Measurements from ENCODE around the gene GPR179. TPM values are rescaled to one million over a fixed set of nuclear protein-coding genes. Genes with fewer than 3 reads are reported as not detected.
A peak's percentile ranks its signal among the peaks of the same experiment; 100 is the strongest.

GPR179 gene
- total RNA-seq, 2 experiments from 2014 or later, result 0.05 to 0.07 TPM

DNA sequence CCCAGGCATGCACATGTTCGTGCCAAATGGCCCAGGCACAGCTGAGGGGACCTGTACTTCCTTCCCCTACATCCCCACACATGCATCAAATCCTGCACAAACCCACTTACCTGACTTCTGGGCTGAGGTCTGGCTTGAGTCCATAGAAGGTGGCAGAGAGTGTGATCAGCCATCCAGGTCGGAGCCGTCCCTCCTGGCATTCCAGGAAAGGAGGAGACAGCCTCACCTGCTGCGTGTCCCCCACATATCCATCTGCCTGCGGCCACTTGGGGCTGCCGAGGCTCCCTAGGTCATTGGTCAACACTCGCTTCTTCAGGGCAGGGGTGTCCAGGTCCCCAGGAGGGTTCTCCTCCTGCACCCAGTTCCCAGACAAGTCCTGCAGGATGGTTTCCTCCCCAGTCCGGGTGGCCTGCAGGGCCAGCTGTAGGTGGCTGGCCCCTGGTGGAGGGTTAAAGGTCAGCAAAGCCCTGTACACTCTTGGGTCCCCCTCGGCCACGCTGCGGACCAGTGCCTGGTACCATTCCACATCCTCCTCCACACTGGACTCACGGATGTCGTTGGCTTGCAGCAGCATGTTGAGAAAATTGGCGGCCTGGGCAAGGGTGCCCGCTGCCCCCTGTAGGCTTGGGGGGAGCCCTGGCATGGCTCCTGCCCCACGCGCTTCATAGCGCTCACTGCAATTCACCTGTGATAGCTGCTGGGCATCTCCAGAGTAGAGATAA is 709 bp downstream of the GPR179 start:
- ATAC-seq (no peak), DNase-seq (no peak)
- Mint-ChIP-seq H3K27me3 (no peaks in the 10 kb centered on the region), H3K4me1 (no peaks in the 10 kb centered on the region), H3K27ac (no peak overlapping the region), H3K9me3 (ENCODE audit: low read depth) (no peaks in the 10 kb centered on the region), H3K36me3 (ENCODE audit: low read depth) (no peaks in the 10 kb centered on the region), H3K4me3 (no peak overlapping the region)
- CTCF ChIA-PET, result interaction anchor here (1.1 to 1.9 kb wide), 4 partner anchors 8 to 86 kb away, joined by 3 to 6 read pairs (median 4); partner anchors contain the start of gene SOCS7
- POLR2A ChIA-PET, result no interaction called here
- intact Hi-C loops (cut with DNase I, micrococcal nuclease), result no loop called here

DNA sequence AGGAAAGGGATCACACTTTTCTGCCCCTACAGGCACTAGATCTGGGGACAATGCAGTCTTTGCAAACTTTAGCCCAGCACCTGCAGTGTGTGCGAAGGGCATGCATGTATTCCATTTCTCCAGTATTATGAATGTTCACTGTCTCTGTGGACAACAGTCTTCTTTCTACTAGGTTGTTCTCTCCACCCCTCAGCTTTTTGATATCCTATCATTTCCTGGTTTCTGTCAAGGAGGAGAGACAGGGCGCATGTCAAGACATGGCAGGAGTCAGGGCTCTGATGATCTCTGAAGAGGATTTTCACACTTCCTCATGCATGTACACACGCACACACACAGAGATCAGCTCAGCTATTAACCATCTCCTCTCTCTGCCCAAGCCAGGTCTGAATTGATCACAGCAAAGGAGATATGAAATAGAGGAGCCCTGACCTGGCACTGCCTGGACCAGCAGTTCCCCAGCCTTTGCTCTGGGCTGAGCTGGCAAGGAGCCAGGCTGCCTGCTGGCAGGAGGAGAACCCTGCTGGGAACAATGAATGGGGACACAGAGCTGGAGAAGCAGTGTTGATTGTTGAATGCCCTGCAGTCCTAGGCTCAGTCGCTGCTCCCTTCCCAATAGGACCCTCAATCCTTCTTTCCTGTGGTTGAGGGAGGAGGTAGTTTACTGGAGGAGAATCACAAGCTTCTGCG is 2.6 kb downstream of the GPR179 start:
- POLR2A ChIA-PET, result no interaction called here
- CTCF ChIA-PET, result interaction anchor here (1.4 to 1.9 kb wide), 4 partner anchors 8 to 74 kb away, joined by 3 to 6 read pairs (median 4); partner anchors contain the start of gene SOCS7
- intact Hi-C loops (cut with DNase I, micrococcal nuclease), result no loop called here
- Mint-ChIP-seq H3K27me3 (no peaks in the 10 kb centered on the region), H3K4me3 (no peak overlapping the region), H3K4me1 (no peaks in the 10 kb centered on the region), H3K27ac (no peak overlapping the region), H3K9me3 (ENCODE audit: low read depth) (no peaks in the 10 kb centered on the region), H3K36me3 (ENCODE audit: low read depth) (no peaks in the 10 kb centered on the region)
- DNase-seq (no peak), ATAC-seq (no peak)

DNA sequence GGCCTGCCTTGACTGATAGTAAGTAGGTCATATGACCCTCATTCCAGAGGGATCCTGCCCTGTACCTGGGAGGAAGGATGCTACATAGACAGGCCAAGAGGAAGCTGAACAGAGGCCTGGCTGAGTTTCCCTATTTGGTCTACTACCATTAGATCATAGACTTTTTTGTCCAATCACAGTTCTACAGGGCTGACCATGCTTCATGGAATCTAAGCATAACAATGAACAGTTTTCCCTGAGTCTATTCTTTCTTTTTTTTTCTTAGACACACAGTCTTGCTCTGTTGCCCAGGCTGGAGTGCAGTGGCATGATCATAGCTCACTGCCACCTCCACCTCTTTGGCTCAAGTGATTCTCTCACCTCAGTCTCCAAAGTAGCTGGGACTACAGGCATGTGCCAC is 3.9 kb downstream of the GPR179 start:
- Mint-ChIP-seq H3K27me3 (no peaks in the 10 kb centered on the region), H3K9me3 (ENCODE audit: low read depth) (no peaks in the 10 kb centered on the region), H3K27ac (no peak overlapping the region), H3K4me1 (no peaks in the 10 kb centered on the region), H3K4me3 (no peak overlapping the region), H3K36me3 (ENCODE audit: low read depth) (no peaks in the 10 kb centered on the region)
- no peak for DNase-seq
- ChIA-PET POLR2A (no interaction called here), CTCF (interaction anchor here (0.9 to 1.5 kb wide), 3 partner anchors 9 to 49 kb away, joined by 3 to 5 read pairs (median 3); no protein-coding TSS in a partner anchor)
- ATAC-seq, result no peak
- intact Hi-C loops (cut with DNase I, micrococcal nuclease), result no loop called here

DNA sequence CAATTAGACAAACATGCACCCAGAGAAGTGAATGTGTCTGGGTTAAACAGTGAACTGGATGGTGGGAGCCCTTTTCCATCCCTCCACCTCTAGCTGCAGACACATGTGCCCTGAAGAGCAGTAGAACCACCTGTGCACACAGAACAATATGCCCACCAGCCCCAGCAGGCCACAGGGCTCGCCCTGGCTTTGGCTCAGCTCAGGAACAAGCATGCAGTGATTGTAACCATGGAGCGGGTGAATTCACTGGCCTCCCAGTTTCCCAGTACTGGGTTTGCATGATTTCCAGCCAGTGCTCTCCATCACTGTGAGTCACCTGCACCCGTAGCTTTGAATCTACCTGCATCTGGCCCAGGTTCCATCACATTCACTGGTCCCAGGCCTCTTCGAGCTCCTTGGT is 5.2 kb downstream of the GPR179 start:
- H3K4me1 Mint-ChIP-seq, result no peaks in the 10 kb centered on the region
- no peaks in the 10 kb centered on the region for H3K36me3 Mint-ChIP-seq (ENCODE audit: low read depth)
- ATAC-seq (no peak), DNase-seq (no peak)
- no peak overlapping the region for H3K27ac Mint-ChIP-seq
- H3K27me3 Mint-ChIP-seq, result peaks cover 3% of the 10 kb centered on the region
- CTCF ChIA-PET, result interaction anchor here (0.5 to 2.1 kb wide), 3 partner anchors 11 to 278 kb away, joined by 3 to 11 read pairs (median 3); no protein-coding TSS in a partner anchor
- POLR2A ChIA-PET, result no interaction called here
- intact Hi-C loops (cut with DNase I, micrococcal nuclease), result no loop called here
- no peaks in the 10 kb centered on the region for H3K9me3 Mint-ChIP-seq (ENCODE audit: low read depth)
- no peak overlapping the region for H3K4me3 Mint-ChIP-seq

DNA sequence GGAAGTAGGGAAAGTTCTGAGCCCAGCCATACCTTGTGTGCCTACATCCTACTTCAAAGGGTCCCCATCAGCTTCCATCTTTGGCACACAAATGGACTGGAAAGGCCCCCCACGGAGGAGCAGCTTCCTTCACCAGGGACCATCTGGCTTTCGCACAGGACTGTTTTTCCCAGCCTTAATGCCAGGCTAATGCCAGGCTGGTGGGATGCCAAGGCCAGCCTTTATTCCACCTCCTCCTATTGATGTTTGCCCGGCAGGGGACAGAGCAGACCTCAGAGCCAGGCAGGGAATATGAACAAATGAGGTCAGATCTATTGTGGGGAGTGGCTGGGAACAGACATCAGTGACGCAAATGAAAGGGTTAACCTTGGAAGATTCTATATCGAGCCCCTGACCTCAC is 5.7 kb downstream of the GPR179 start:
- DNase-seq (no peak), ATAC-seq (no peak)
- Mint-ChIP-seq H3K36me3 (ENCODE audit: low read depth) (no peaks in the 10 kb centered on the region), H3K4me1 (no peaks in the 10 kb centered on the region), H3K27me3 (peaks cover 4% of the 10 kb centered on the region), H3K27ac (no peak overlapping the region), H3K9me3 (ENCODE audit: low read depth) (no peaks in the 10 kb centered on the region), H3K4me3 (no peak overlapping the region)
- POLR2A ChIA-PET, result no interaction called here
- intact Hi-C loops (cut with DNase I, micrococcal nuclease), result no loop called here
- CTCF ChIA-PET, result interaction anchor here (0.5 to 2.1 kb wide), 3 partner anchors 11 to 278 kb away, joined by 3 to 11 read pairs (median 3); no protein-coding TSS in a partner anchor

DNA sequence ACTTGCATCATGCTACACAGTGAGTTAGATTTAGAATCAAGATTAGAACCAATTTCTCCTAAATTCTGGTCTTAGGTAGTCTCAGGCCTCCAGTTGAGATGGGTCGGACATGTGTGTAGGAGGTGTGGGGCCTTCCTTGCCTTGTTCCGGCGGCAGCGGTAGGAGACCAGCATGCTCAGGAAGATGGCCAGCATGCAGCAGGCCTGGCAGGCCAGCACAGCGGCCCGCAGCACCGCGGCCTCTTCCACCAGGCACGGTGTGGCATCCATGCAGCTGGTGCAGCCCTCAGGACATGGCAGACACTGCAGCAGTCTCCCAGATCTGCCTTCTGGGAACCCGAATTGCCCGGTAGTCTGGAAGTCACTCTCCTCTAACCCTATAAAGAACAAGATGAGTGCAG is 6.9 kb downstream of the GPR179 start:
- no peak overlapping the region for H3K4me3 Mint-ChIP-seq
- CTCF ChIA-PET, result interaction anchor here (0.7 to 1.1 kb wide), 2 partner anchors 13 kb away, joined by 3 to 4 read pairs; no protein-coding TSS in a partner anchor
- H3K27ac Mint-ChIP-seq, result no peak overlapping the region
- intact Hi-C loops (cut with DNase I, micrococcal nuclease), result no loop called here
- no peaks in the 10 kb centered on the region for H3K9me3 Mint-ChIP-seq (ENCODE audit: low read depth)
- H3K36me3 Mint-ChIP-seq (ENCODE audit: low read depth), result no peaks in the 10 kb centered on the region
- peaks cover 4% of the 10 kb centered on the region for H3K27me3 Mint-ChIP-seq
- ATAC-seq, result no peak
- DNase-seq, result no peak
- POLR2A ChIA-PET, result no interaction called here
- H3K4me1 Mint-ChIP-seq, result no peaks in the 10 kb centered on the region

DNA sequence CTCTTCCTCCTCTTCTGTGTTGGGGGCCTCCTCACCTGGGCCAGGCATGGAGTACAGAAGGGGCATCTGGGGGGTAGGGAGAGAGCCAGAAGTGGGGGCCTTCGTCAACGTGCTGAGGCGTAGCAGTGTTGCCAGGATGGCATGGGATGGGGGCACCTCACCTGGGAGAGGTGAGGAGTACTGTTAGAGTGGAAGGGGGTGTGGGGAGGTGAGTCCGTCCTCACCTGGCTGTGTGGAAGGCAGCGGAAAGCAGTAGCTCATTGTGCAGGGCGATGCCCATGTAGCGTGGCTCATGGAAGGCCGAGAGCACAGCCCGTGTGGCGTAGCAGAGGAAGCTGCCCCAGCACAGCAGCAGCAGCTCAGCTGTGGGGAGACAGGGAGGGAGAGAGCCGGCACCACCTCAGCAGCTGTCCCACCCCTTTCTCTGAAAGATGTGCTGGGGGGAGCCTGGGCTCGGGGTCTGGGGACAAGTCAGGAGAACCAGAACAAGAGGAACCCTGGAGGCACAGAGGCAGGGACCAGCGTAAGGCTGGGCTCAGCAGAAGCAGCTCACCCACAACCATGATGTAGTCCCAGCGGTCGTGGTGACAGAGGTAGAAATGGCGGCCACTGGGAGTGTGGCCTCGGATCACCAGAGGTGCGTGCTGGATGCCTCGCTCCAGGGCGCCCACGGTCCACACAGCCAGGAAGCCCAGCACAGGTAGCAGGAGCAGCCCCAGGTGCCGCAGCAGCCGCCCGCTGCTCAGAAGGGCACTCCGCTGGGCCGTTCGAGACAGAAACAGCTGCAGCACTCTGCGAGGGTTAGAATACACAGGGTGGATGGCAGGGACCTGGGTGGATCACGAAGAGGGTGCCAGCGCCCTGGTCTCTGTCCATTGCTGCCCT is 9.0 kb downstream of the GPR179 start:
- H3K4me1 Mint-ChIP-seq, result no peaks in the 10 kb centered on the region
- ChIA-PET POLR2A (no interaction called here), CTCF (interaction anchor here (0.6 to 2.2 kb wide), 6 partner anchors 11 to 448 kb away, joined by 3 to 16 read pairs (median 3); no protein-coding TSS in a partner anchor)
- no peak for DNase-seq
- no peak overlapping the region for H3K4me3 Mint-ChIP-seq
- peaks cover 4% of the 10 kb centered on the region for H3K27me3 Mint-ChIP-seq
- H3K36me3 Mint-ChIP-seq (ENCODE audit: low read depth), result no peaks in the 10 kb centered on the region
- no peaks in the 10 kb centered on the region for H3K9me3 Mint-ChIP-seq (ENCODE audit: low read depth)
- intact Hi-C loops (cut with DNase I, micrococcal nuclease), result loop anchor here in 1 of 2 experiments (5.0 kb wide), 1 partner anchor 78 kb away; no protein-coding TSS in a partner anchor
- ATAC-seq, result no peak
- no peak overlapping the region for H3K27ac Mint-ChIP-seq

DNA sequence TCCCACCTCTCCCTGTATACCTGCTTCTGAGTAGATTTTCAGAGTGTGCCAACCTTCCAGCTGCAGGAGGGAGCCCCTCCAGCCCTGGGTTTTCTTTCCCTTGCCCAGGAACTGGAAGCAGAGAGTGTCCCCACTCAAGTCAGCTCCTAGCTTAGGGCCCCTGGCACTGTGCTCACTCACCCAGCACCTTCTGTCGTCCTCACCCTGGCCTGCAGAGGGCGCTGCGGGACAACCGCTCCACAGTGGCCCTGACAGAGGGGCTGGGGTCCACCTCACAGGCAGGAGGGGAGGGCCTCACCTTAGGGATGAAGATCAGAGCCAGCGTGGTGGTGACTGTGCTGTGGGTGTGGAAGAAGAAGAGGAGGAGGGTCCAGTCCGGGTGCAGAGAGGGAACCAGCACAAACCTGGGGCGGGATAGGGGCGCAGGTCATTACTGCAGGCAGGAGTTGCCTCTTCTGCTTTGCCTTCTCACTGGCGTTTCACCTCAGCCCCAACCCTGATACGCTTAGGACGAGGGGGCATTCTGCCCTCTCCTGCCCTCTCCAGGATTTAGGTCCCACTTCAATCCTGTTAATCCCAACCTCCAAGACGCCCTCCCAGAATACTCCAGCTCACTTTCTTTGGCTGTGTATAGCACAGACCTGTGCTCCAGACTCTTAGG is 10.0 kb downstream of the GPR179 start:
- Mint-ChIP-seq H3K27me3 (peaks cover 4% of the 10 kb centered on the region), H3K27ac (no peak overlapping the region), H3K9me3 (ENCODE audit: low read depth) (no peaks in the 10 kb centered on the region), H3K36me3 (ENCODE audit: low read depth) (no peaks in the 10 kb centered on the region), H3K4me3 (no peak overlapping the region), H3K4me1 (no peaks in the 10 kb centered on the region)
- CTCF ChIA-PET, result interaction anchor here (0.6 to 2.2 kb wide), 12 partner anchors 8 to 447 kb away, joined by 3 to 16 read pairs (median 3); no protein-coding TSS in a partner anchor
- DNase-seq, result peak; percentile 81
- ATAC-seq, result peak; percentile 91
- intact Hi-C loops (cut with DNase I, micrococcal nuclease), result loop anchor here (1.0 to 5.0 kb wide), 2 partner anchors 79 to 81 kb away; no protein-coding TSS in a partner anchor
- POLR2A ChIA-PET, result no interaction called here

DNA sequence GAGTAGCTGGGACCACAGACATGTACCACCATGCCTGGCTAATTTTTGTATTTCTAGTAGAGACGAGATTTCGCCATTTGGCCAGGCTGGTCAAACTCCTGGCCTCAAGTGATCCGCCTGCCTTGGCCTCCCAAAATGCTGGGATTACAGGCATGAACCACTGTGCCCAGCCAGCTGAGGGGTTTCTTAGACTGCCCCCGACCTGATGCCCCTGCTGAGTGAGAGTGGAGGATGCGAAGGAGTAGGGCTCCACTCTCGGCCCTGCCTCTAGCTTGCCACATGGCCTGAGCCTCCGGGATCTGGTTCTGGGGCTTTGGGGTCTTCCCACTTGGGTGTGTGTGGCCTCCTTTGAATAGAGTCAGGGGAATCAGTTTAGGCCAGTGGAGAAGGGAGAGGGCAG is 11.0 kb downstream of the GPR179 start:
- intact Hi-C loops (cut with DNase I, micrococcal nuclease), result loop anchor here (1.0 to 5.0 kb wide), 2 partner anchors 80 to 82 kb away; no protein-coding TSS in a partner anchor
- H3K4me3 Mint-ChIP-seq, result no peak overlapping the region
- no peak overlapping the region for H3K27ac Mint-ChIP-seq
- H3K9me3 Mint-ChIP-seq (ENCODE audit: low read depth), result no peaks in the 10 kb centered on the region
- ATAC-seq, result no peak
- H3K4me1 Mint-ChIP-seq, result no peaks in the 10 kb centered on the region
- ChIA-PET CTCF (interaction anchor here (0.7 to 2.2 kb wide), 5 partner anchors 8 to 76 kb away, joined by 3 to 16 read pairs (median 4); no protein-coding TSS in a partner anchor), POLR2A (no interaction called here)
- H3K27me3 Mint-ChIP-seq, result peaks cover 4% of the 10 kb centered on the region
- no peaks in the 10 kb centered on the region for H3K36me3 Mint-ChIP-seq (ENCODE audit: low read depth)
- DNase-seq, result no peak

DNA sequence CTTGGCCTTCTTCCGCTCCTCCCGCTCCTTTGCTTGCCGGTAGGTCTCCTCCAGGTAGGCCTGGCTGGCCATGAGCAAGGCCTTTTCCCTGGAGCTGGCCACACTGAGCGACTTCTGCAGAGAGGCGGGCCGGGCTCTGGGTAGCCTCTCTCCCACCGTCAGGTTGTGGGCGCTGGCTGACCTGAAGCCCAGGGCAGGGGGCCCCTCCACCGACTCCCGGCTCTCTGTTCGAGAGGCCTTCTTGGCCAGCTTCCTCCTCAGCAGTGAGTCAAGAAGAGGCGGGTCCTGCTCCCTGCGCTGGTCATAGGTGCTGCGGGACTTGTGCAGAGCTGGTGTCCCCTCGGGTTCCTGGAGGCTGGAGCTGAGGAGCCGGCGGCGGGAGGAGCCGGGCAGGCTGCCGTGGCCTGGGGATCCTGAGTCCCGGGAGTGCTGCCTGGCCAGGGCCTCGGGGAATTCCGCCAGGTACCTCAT is 12.8 kb downstream of the GPR179 start:
- ChIA-PET POLR2A (no interaction called here), CTCF (interaction anchor here (0.6 to 0.7 kb wide), 4 partner anchors 14 to 213 kb away, joined by 3 read pairs; no protein-coding TSS in a partner anchor)
- DNase-seq, result no peak
- intact Hi-C loops (cut with DNase I, micrococcal nuclease), result loop anchor here in 1 of 2 experiments (5.0 kb wide), 1 partner anchor 81 kb away; no protein-coding TSS in a partner anchor
- no peak for ATAC-seq
- no peak overlapping the region for H3K4me3 Mint-ChIP-seq
- no peaks in the 10 kb centered on the region for H3K9me3 Mint-ChIP-seq (ENCODE audit: low read depth)
- H3K36me3 Mint-ChIP-seq (ENCODE audit: low read depth), result no peaks in the 10 kb centered on the region
- H3K4me1 Mint-ChIP-seq, result peaks cover 3% of the 10 kb centered on the region
- H3K27me3 Mint-ChIP-seq, result peaks cover 4% of the 10 kb centered on the region
- no peak overlapping the region for H3K27ac Mint-ChIP-seq
